ENCODE measurements around the gene PARVA.

Gene PARVA

GRCh38 chr11:12464303-12464702, 86.9 kb downstream of the PARVA start:
- DNase-seq, result no peak

GRCh38 chr11:12465332-12465731, 88.0 kb downstream of the PARVA start:
- DNase-seq, result no peak

GRCh38 chr11:12467610-12468009, 90.2 kb downstream of the PARVA start:
- no peak for DNase-seq

- no peak for DNase-seq
Measured at GRCh38 chr11:12469451-12469850, 92.1 kb downstream of the PARVA start.

- no peak for DNase-seq
Measured at GRCh38 chr11:12470236-12470635, 92.9 kb downstream of the PARVA start.

GRCh38 chr11:12472401-12473005, 95.1 kb downstream of the PARVA start:
- no peak for DNase-seq

GRCh38 chr11:12473381-12473780, 96.0 kb downstream of the PARVA start:
- no peak for DNase-seq

GRCh38 chr11:12474871-12475270, 97.5 kb downstream of the PARVA start:
- DNase-seq, result no peak

GRCh38 chr11:12478743-12479142, 101.4 kb downstream of the PARVA start:
- DNase-seq, result no peak

- DNase-seq, result no peak
Measured at GRCh38 chr11:12480401-12480800, 103.0 kb downstream of the PARVA start.

GRCh38 chr11:12482839-12483238, 105.5 kb downstream of the PARVA start:
- no peak for DNase-seq

- DNase-seq, result no peak
Measured at GRCh38 chr11:12483604-12484003, 106.2 kb downstream of the PARVA start.

- no peak for DNase-seq
Measured at GRCh38 chr11:12485328-12485727, 108.0 kb downstream of the PARVA start.

GRCh38 chr11:12489246-12489772, 111.9 kb downstream of the PARVA start:
- DNase-seq, result no peak

- DNase-seq, result no peak
Measured at GRCh38 chr11:12494699-12495098, 117.3 kb downstream of the PARVA start.

GRCh38 chr11:12496181-12497025, 119.0 kb downstream of the PARVA start:
- DNase-seq, result no peak

- no peak for DNase-seq
Measured at GRCh38 chr11:12497431-12497830, 120.1 kb downstream of the PARVA start.

GRCh38 chr11:12499071-12499470, 121.7 kb downstream of the PARVA start:
- DNase-seq, result no peak

- DNase-seq, result no peak
Measured at GRCh38 chr11:12502046-12502445, 124.7 kb downstream of the PARVA start.

GRCh38 chr11:12503039-12503484, 125.7 kb downstream of the PARVA start:
- no peak for DNase-seq

GRCh38 chr11:12503886-12504285, 126.5 kb downstream of the PARVA start:
- DNase-seq, result no peak

GRCh38 chr11:12505183-12505582, 127.8 kb downstream of the PARVA start:
- DNase-seq, result no peak

- no peak for DNase-seq
Measured at GRCh38 chr11:12506404-12506921, 129.1 kb downstream of the PARVA start.

- no peak for DNase-seq
Measured at GRCh38 chr11:12507391-12507790, 130.0 kb downstream of the PARVA start.
